HFF-Myc (cell line): ENCODE data around the gene AGAP2.

Experiments used
- DNase-seq: peaks from one replicate; pipeline ENCODE4 v3.0.0-alpha.2; 2011; ENCODE audit warnings: low read depth; ENCODE audit errors: extremely low read depth
- H3K4me3 ChIP-seq: replicated peaks from 2 replicates; pipeline ENCODE4 v1.5.1; 2011; ENCODE audit warnings: low read depth, mild to moderate bottlenecking, control low read depth, low read length
- TF ChIP-seq, protein P1 (sequence below): IDR thresholded peaks from 2 replicates; pipeline ENCODE4 v1.5.1; 2012; ENCODE audit warnings: mild to moderate bottlenecking, low read depth, low read length, control low read depth; ENCODE audit errors: missing control alignments

AGAP2 gene

DNA sequence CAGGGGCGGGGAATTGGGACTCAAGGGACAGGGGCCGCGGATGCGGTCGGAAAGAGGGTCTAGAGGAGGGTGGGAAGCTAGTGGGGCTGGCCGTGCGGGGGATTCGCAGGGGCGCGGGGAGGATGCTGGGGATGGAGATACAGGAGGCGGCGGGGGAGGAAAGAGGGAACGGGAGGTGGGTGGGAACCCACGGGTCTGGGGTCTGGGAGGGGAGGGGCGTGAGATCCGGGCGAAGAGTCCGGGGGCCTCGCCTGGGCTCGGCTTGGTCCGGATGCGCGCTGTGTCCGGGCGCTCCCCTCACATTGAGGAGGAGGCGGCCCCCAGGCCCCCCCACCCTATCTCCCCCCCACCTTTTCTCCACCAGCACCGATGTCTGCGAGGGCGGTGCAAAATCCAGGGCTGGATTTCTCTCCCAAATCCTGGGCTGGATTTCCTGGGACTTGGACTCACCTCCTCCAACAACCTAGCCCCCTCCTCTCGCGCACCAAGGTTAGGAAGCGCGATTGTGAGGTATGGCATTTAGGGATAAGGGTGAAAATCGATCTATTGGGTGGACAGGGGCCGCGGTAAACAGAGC lies at the start of gene AGAP2:
Gene AGAP2 (minus strand): TSS at position 82 of the 577 bp plus-strand sequence. CDS start 496 bp downstream, outside the sequence.
- no peak for DNase-seq
- TF ChIP-seq, protein P1, sequence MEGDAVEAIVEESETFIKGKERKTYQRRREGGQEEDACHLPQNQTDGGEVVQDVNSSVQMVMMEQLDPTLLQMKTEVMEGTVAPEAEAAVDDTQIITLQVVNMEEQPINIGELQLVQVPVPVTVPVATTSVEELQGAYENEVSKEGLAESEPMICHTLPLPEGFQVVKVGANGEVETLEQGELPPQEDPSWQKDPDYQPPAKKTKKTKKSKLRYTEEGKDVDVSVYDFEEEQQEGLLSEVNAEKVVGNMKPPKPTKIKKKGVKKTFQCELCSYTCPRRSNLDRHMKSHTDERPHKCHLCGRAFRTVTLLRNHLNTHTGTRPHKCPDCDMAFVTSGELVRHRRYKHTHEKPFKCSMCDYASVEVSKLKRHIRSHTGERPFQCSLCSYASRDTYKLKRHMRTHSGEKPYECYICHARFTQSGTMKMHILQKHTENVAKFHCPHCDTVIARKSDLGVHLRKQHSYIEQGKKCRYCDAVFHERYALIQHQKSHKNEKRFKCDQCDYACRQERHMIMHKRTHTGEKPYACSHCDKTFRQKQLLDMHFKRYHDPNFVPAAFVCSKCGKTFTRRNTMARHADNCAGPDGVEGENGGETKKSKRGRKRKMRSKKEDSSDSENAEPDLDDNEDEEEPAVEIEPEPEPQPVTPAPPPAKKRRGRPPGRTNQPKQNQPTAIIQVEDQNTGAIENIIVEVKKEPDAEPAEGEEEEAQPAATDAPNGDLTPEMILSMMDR, result no peak

DNA sequence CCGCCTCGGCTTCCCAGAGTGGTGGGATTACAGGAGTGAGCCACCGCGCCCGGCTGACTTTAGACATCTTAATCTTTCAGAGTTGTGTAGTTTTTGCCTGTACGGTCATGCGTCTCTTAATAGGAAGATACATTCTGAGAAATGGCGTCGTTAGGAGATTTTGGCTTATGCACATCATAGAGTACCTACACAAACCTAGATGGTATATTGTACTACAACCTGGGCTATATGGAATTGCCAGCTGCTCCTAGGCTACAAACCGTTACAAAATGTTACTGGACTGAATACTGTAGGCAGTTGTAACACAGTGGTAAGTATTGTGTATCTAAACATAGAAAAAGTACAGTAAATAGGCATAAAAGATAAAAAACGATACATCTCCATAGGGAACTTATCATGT lies 45.3 kb upstream of the AGAP2 start:
- TF ChIP-seq, protein P1, result no peak
- H3K4me3 ChIP-seq, result peak overlapping the region; percentile 71
- no peak for DNase-seq

More for the DNA sequence above, at the start of gene AGAP2:
- H3K4me3 ChIP-seq, result peak within 1 kb of the TSS; percentile 26

DNA sequence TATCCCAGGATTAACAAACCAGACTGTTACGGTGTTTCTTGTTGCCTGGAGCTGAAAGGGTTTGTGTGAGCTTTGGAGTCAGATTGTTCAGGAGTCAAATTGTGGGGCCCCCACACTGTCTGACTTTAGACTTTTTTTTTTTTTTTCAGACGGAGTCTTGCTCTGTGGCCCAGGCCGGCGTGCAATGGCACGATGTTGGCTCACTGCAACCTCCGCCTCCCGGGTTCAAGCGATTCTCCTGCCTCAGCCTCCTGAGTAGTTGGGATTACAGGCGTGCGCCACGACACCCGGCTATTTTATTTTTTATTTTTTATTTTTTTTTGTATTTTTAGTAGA lies 44.9 kb upstream of the AGAP2 start:
- H3K4me3 ChIP-seq, result peak overlapping the region; percentile 71
- TF ChIP-seq, protein P1, result no peak
- no peak for DNase-seq

DNA sequence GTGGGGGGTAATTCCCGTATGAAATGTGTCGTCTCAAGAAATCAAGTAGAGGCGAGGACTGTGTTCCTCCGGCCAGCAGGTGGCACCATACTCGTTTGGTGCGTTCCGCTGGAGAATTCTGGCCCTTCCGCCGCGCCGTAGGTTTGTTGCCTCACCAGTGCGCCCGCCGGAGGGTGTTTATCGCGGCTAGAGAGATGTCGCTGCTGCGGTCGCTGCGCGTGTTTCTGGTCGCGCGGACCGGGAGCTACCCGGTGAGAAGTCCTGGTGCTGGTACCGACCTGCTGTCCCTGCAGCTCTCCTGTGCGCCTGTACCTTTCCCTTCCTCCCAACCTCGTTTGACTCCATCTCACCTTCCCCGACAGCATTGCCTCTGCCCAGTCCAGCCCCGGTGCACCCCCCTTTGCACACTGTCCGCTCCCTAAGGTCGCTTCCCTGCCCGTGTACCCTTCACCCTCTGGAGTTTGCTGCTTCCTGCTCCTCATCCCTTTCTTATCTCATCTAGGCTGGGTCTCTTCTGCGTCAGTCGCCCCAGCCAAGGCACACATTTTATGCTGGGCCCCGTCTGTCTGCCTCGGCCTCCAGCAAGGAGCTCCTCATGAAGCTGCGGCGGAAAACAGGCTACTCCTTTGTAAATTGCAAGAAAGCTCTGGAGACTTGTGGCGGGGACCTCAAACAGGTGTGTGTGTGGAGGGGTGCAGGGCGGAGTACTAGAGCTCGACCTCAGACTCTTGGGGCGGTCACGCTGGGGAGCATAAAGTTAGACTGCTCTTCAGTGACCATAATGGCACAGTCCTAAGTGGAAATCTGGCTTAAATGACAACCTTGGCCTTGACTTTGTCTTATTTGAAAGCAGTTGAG lies 44.3 kb upstream of the AGAP2 start, which contains the start of gene TSFM:
Gene TSFM (plus strand): TSS at position 180 of the 858 bp plus-strand sequence. CDS start 15 bp downstream, at position 195.
- TF ChIP-seq, protein P1, result peak; percentile 92
- peak; percentile 82 for DNase-seq
- peak within 1 kb of the TSS; percentile 71 for H3K4me3 ChIP-seq

DNA sequence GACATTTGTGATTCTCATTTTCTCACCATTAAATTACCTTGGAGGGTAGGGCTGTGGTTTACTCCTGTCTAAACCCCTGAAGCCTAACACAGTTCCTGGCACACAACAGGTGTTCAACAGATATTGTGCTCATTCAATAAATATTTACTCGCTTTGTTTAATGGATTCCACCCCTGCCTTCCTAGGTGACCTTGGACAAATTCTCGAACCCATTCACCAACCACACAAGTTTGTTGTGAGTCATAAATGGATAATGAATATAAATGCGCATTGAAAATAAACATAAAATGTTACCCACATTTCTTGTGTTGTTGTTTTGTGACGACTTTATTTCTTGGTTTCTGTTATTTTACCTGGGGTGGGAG lies 43.7 kb upstream of the AGAP2 start:
- no peak for DNase-seq
- H3K4me3 ChIP-seq, result peak overlapping the region; percentile 71
- TF ChIP-seq, protein P1, result no peak

DNA sequence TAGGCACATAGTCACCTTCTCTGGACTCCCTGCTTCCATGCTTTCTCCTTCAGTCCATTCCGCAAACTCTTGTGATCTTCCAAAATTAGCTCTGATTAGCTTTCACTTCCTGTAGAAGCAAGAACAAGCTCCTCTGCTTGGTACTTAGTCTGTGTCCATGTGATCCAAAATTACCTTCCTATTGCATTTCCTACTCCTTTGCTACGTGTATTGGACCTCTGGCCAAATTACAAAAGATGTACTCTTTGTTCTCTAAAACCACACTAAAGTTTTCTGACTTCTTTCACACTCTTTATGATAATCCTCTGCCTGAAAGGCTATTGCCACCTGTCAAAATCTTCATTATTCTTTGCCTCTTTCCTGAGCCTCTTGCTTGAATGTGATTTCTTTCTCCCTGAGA lies 43.3 kb upstream of the AGAP2 start:
- H3K4me3 ChIP-seq, result no peak overlapping the region
- TF ChIP-seq, protein P1, result no peak
- DNase-seq, result no peak
